K562 (cell line): ENCODE data around the gene FOXN1. TPM values are rescaled to one million over a fixed set of nuclear protein-coding genes. Genes with fewer than 3 reads are reported as not detected.

Experiments
- BRD4 ChIP-seq: fragments of 200-600 bp; sonication (generic); IDR thresholded peaks from 2 replicates; pipeline ENCODE4 v1.6.1; 2017; ENCODE audit warnings: inconsistent platforms
- C11orf30 ChIP-seq: fragments of 450-650 bp; IDR thresholded peaks from 2 replicates; pipeline ENCODE4 v1.6.1; 2016; ENCODE audit warnings: low read depth, mild to moderate bottlenecking
- CBX8 ChIP-seq: fragments of 200-600 bp; sonication (generic); IDR thresholded peaks from 2 replicates; pipeline ENCODE4 v1.6.1; 2012; ENCODE audit warnings: borderline replicate concordance, mixed run types, low read depth, mild to moderate bottlenecking, moderate library complexity, mixed read lengths, low read length, control low read depth, inconsistent platforms; ENCODE audit not compliant: poor library complexity, severe bottlenecking; ENCODE audit errors: extremely low read depth
- CEBPG ChIP-seq, 3 experiments: fragments of 200-800 bp in 1 of 3; sonication (Bioruptor generic) in 1 of 3; sonication (generic) in 1 of 3; formaldehyde crosslinking in 1 of 3; IDR thresholded peaks in 2 of 3; conservative IDR thresholded peaks in 1 of 3; 2 replicates each; pipeline versions ENCODE4 v1.6.1 to v1.8.0; 2016 to 2022; ENCODE audit warnings: missing compliant biosample characterization in 2 of 3, missing genetic modification characterization in 2 of 3, mild to moderate bottlenecking in 1 of 3, missing genetic modification reagents in 1 of 3
- DMBX1 ChIP-seq: fragments of 250-450 bp; sonication (Bioruptor Pico); IDR thresholded peaks from 2 replicates; pipeline ENCODE4 v1.8.0; 2022; ENCODE audit warnings: inconsistent platforms, mild to moderate bottlenecking, moderate library complexity, borderline replicate concordance
- ETS2 ChIP-seq: IDR thresholded peaks from 2 replicates; pipeline ENCODE4 v1.6.1; 2016; ENCODE audit warnings: borderline replicate concordance, missing genetic modification characterization, mild to moderate bottlenecking, moderate library complexity, missing compliant biosample characterization; ENCODE audit not compliant: poor library complexity, severe bottlenecking
- MEF2A ChIP-seq: IDR thresholded peaks from 2 replicates; pipeline ENCODE4 v1.6.1; 2011; ENCODE audit warnings: low read depth, mild to moderate bottlenecking, low read length, moderate library complexity; ENCODE audit not compliant: control insufficient read depth
- NKRF ChIP-seq: fragments of 450-650 bp; IDR thresholded peaks from 2 replicates; pipeline ENCODE4 v1.6.1; 2016; ENCODE audit warnings: borderline replicate concordance
- NRF1 ChIP-seq, 2 experiments: fragments of 450-650 bp; IDR thresholded peaks in 1 of 2; conservative IDR thresholded peaks in 1 of 2; 2 replicates each; pipeline ENCODE4 v1.6.1; 2014; ENCODE audit warnings: mild to moderate bottlenecking in 2 of 2
- PHTF2 ChIP-seq: fragments of 250-450 bp; sonication (Bioruptor Pico); IDR thresholded peaks from 2 replicates; pipeline ENCODE4 v1.5.0; 2021; ENCODE audit warnings: mild to moderate bottlenecking
- PTBP1 ChIP-seq: fragments of 200-400 bp; formaldehyde crosslinking; IDR thresholded peaks from 2 replicates; pipeline ENCODE4 v1.6.1; 2017; ENCODE audit warnings: low read depth, low read length
- RBM22 ChIP-seq: fragments of 200-400 bp; formaldehyde crosslinking; IDR thresholded peaks from 2 replicates; pipeline ENCODE4 v1.6.1; 2018; ENCODE audit warnings: low read length, low read depth; ENCODE audit not compliant: poor library complexity, severe bottlenecking
- SRSF1 ChIP-seq: fragments of 200-400 bp; formaldehyde crosslinking; IDR thresholded peaks from 2 replicates; pipeline ENCODE4 v1.6.1; 2017; ENCODE audit warnings: mild to moderate bottlenecking, low read depth, low read length, moderate library complexity
- SRSF3 ChIP-seq: fragments of 200-400 bp; formaldehyde crosslinking; IDR thresholded peaks from 2 replicates; pipeline ENCODE4 v1.6.1; 2016; ENCODE audit warnings: mild to moderate bottlenecking, low read length, moderate library complexity; ENCODE audit not compliant: insufficient read depth
- TAF7 ChIP-seq: fragments of 450-650 bp; IDR thresholded peaks from 2 replicates; pipeline ENCODE4 v1.6.1; 2016; ENCODE audit warnings: missing genetic modification characterization, missing compliant biosample characterization
- ZFP30 ChIP-seq: fragments of 250-450 bp; sonication (Bioruptor Pico); IDR thresholded peaks from 2 replicates; pipeline ENCODE4 v1.8.0; 2022; ENCODE audit warnings: moderate library complexity, mild to moderate bottlenecking, inconsistent platforms, borderline replicate concordance
- ZNF239 ChIP-seq: fragments of 250-450 bp; sonication (Bioruptor Pico); IDR thresholded peaks from 2 replicates; pipeline ENCODE4 v1.4.0; 2020; ENCODE audit warnings: mild to moderate bottlenecking
- ZNF277 ChIP-seq: fragments of 250-450 bp; sonication (Bioruptor Pico); IDR thresholded peaks from 2 replicates; pipeline ENCODE4 v1.8.0; 2022; ENCODE audit warnings: inconsistent platforms, mild to moderate bottlenecking, moderate library complexity, borderline replicate concordance
- ZNF695 ChIP-seq: fragments of 450-650 bp; formaldehyde crosslinking; IDR thresholded peaks from 2 replicates; pipeline ENCODE4 v1.4.0; 2020; ENCODE audit warnings: mild to moderate bottlenecking, moderate library complexity
- polyA plus RNA-seq, 8 experiments: library from polyadenylated mRNA; depleted of rRNA in 4 of 8; stranded (reverse) in 5 of 8; unstranded in 3 of 8; fragments of >200 nt; fragmentation: Nextera tagmentation in 2 of 8; fragmentation: Illumina TruSeq in 1 of 8; extraction: Ambion mirVana in 2 of 8; extraction: Trizol in 1 of 8; gene quantifications; 2 replicates each; pipeline versions ENCODE4 v1.2.1 to v1.2.3, GENCODE V29; 2011 to 2014; ENCODE audit warnings: inconsistent platforms in 1 of 8, missing spikeins in 1 of 8
- total RNA-seq, 7 experiments: library from RNA; depleted of rRNA in 6 of 7; stranded (reverse); fragments of >200 nt in 6 of 7; fragmentation: Illumina TruSeq in 2 of 7; extraction: Trizol in 2 of 7; gene quantifications; 2 replicates each; pipeline versions ENCODE4 v1.2.1 to v1.2.3, GENCODE V29; 2011 to 2021; ENCODE audit warnings: low replicate concordance in 1 of 7
- TF ChIP-seq, protein P1 (sequence below): fragments of 450-650 bp; formaldehyde crosslinking; IDR thresholded peaks from 2 replicates; pipeline ENCODE4 v1.4.0; 2022; ENCODE audit warnings: mild to moderate bottlenecking, moderate library complexity
- TF ChIP-seq, protein P2 (sequence below), 2 experiments: IDR thresholded peaks; 2 replicates each; pipeline ENCODE4 v1.6.1; 2012; ENCODE audit warnings: improper control_type of control experiment in 2 of 2, low read depth in 2 of 2, low read length in 2 of 2, borderline replicate concordance in 1 of 2

Gene FOXN1
- total and polyA plus RNA-seq, 9 of the 15 experiments (the other 6 are each of a cell fraction or from before 2014, with no cell fraction given) = not detected

DNA sequence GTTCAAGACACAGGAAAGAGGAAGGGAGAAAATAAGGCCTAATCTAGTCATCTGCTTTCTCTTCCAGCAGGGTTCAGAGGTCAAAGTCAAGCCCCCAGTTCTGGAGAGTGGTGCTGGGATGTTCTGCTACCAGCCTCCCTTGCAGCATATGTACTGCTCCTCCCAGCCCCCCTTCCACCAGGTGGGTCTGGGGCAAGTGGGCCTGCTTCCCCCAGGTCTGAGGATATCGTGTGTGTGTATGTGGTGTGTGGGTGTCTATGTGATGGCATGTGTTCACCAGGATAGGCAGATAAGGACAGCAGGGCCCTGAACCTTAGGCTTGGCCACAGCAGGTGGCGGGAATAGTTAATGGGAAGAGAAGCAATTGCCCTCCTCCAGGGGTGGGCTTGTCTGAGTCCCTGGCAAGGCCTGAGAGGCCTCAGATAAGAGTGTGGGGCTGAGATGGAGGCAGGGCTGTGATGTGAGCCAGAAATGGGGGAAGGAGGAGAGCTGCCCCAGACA, 21.1 kb downstream of the FOXN1 start (continued):
- no peak for TF ChIP-seq TAF7
- TF ChIP-seq RBM22 = no peak
- TF ChIP-seq ZNF277 (CRISPR knock-in tag) = no peak
- TF ChIP-seq ZFP30 (CRISPR knock-in tag) = no peak
- TF ChIP-seq ETS2 (tag) = no peak
- TF ChIP-seq PTBP1 = no peak
- TF ChIP-seq SRSF3 = no peak
- TF ChIP-seq DMBX1 (CRISPR knock-in tag) = peak; percentile 94
- TF ChIP-seq, protein P1, sequence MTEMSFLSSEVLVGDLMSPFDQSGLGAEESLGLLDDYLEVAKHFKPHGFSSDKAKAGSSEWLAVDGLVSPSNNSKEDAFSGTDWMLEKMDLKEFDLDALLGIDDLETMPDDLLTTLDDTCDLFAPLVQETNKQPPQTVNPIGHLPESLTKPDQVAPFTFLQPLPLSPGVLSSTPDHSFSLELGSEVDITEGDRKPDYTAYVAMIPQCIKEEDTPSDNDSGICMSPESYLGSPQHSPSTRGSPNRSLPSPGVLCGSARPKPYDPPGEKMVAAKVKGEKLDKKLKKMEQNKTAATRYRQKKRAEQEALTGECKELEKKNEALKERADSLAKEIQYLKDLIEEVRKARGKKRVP = 0 out of 2 replicates have a peak, but pooled peaks have one; percentile 31
- TF ChIP-seq PHTF2 (CRISPR knock-in tag) = no peak
- no peak for TF ChIP-seq C11orf30
- no peak for TF ChIP-seq ZNF695 (CRISPR knock-in tag)
- TF ChIP-seq CEBPG (CRISPR knock-in tag; IDR thresholded peaks at IDR 0.05) = no peak
- TF ChIP-seq CEBPG (tag; conservative IDR thresholded peaks at IDR 0.05 in 1 of 2, IDR thresholded peaks at IDR 0.05 in 1 of 2) = no peak
- no peak for TF ChIP-seq NKRF
- no peak for TF ChIP-seq CBX8
- no peak for TF ChIP-seq BRD4
- TF ChIP-seq MEF2A = no peak
- TF ChIP-seq, protein P2, sequence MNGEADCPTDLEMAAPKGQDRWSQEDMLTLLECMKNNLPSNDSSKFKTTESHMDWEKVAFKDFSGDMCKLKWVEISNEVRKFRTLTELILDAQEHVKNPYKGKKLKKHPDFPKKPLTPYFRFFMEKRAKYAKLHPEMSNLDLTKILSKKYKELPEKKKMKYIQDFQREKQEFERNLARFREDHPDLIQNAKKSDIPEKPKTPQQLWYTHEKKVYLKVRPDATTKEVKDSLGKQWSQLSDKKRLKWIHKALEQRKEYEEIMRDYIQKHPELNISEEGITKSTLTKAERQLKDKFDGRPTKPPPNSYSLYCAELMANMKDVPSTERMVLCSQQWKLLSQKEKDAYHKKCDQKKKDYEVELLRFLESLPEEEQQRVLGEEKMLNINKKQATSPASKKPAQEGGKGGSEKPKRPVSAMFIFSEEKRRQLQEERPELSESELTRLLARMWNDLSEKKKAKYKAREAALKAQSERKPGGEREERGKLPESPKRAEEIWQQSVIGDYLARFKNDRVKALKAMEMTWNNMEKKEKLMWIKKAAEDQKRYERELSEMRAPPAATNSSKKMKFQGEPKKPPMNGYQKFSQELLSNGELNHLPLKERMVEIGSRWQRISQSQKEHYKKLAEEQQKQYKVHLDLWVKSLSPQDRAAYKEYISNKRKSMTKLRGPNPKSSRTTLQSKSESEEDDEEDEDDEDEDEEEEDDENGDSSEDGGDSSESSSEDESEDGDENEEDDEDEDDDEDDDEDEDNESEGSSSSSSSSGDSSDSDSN (IDR thresholded peaks at IDR 0.05; ENCODE audit: borderline replicate concordance in 1 of 2, low read depth in 2 of 2, low read length in 2 of 2) = no peak
- no peak for TF ChIP-seq ZNF239 (CRISPR knock-in tag)
- no peak for TF ChIP-seq NRF1 (conservative IDR thresholded peaks at IDR 0.05 in 1 of 2, IDR thresholded peaks at IDR 0.05 in 1 of 2)
- no peak for TF ChIP-seq SRSF1
